Measurements from ENCODE around the gene OPRD1.
"Not testable (repeated sequence)": the region's sequence is repeated elsewhere in the genome, so short reads cannot be mapped to it uniquely, and the experiment has no call there.

GRCh38 chr1:28875134-28875533 is 63.2 kb downstream of the OPRD1 start:
- not testable (repeated sequence) for TF ChIP-seq CTCF (tag by site-specific recombination; IDR thresholded peaks at IDR 0.05); ZBTB21 (tag by site-specific recombination; IDR thresholded peaks at IDR 0.05); PATZ1 (tag by site-specific recombination; IDR thresholded peaks at IDR 0.05); SETDB1 (IDR thresholded peaks at IDR 0.05; ENCODE audit: insufficient read length, low read length); ZBTB11 (tag by site-specific recombination; conservative IDR thresholded peaks at IDR 0.05; ENCODE audit: low read depth); ZBTB6 (tag by site-specific recombination; IDR thresholded peaks at IDR 0.05); ELK4 (IDR thresholded peaks at IDR 0.05; ENCODE audit: borderline replicate concordance, low read depth, low read length); ZNF76 (tag by site-specific recombination; IDR thresholded peaks at IDR 0.05; ENCODE audit: borderline replicate concordance, low read depth); ZNF148 (tag by site-specific recombination; IDR thresholded peaks at IDR 0.05; ENCODE audit: borderline replicate concordance)

Data from HEK293 (cell line).